HepG2 (cell line): ENCODE measurements around the gene BANP. TPM values are rescaled to one million over a fixed set of nuclear protein-coding genes. Genes with fewer than 3 reads are reported as not detected.
"Not testable (repeated sequence)": the region's sequence is repeated elsewhere in the genome, so short reads cannot be mapped to it uniquely, and the experiment has no call there.

Experiments
- BCL6 ChIP-seq: IDR thresholded peaks from 2 replicates; pipeline ENCODE4 v1.6.1; 2016; ENCODE audit warnings: missing genetic modification reagents, missing compliant biosample characterization
- CEBPB ChIP-seq: IDR thresholded peaks from 2 replicates; pipeline ENCODE4 v1.6.1; 2011; ENCODE audit warnings: low read depth, low read length, improper control_type of control experiment, borderline replicate concordance
- CREM ChIP-seq, 2 experiments: sonication (generic) in 1 of 2; formaldehyde crosslinking in 1 of 2; IDR thresholded peaks; 2 replicates each; pipeline versions ENCODE4 v1.4.0 to v1.6.1; 2016 to 2020; ENCODE audit warnings: antibody characterized with exemption in 1 of 2, mild to moderate bottlenecking in 1 of 2, missing genetic modification reagents in 1 of 2
- ELF3 ChIP-seq: IDR thresholded peaks from 2 replicates; pipeline ENCODE4 v1.6.1; 2016; ENCODE audit warnings: missing genetic modification reagents, missing compliant biosample characterization
- EP300 ChIP-seq, 3 experiments: sonication (generic) in 1 of 3; formaldehyde crosslinking in 1 of 3; IDR thresholded peaks; 2 replicates each; pipeline versions ENCODE4 v1.5.1 to v1.6.1; 2011 to 2020; ENCODE audit warnings: low read depth in 2 of 3, low read length in 2 of 3, borderline replicate concordance in 1 of 3, improper control_type of control experiment in 1 of 3, mild to moderate bottlenecking in 1 of 3, missing genetic modification reagents in 1 of 3, moderate library complexity in 1 of 3
- FOSL1 ChIP-seq: sonication (generic); formaldehyde crosslinking; IDR thresholded peaks from 2 replicates; pipeline ENCODE4 v1.9.0; 2021; ENCODE audit warnings: missing genetic modification reagents, borderline replicate concordance
- FOSL2 ChIP-seq: sonication (generic); formaldehyde crosslinking; IDR thresholded peaks from 2 replicates; pipeline ENCODE4 v1.4.0; 2020; ENCODE audit warnings: missing genetic modification reagents
- KAT8 ChIP-seq: IDR thresholded peaks from 2 replicates; pipeline ENCODE4 v1.6.1; 2016; ENCODE audit warnings: missing genetic modification reagents, missing compliant biosample characterization
- MIER3 ChIP-seq: IDR thresholded peaks from 2 replicates; pipeline ENCODE4 v1.6.1; 2016; ENCODE audit warnings: missing compliant biosample characterization, borderline replicate concordance
- NR2C2 ChIP-seq: sonication (generic); formaldehyde crosslinking; IDR thresholded peaks from 2 replicates; pipeline ENCODE4 v1.4.0; 2020; ENCODE audit warnings: missing genetic modification reagents, mild to moderate bottlenecking, moderate library complexity, borderline replicate concordance
- RXRB ChIP-seq: IDR thresholded peaks from 2 replicates; pipeline ENCODE4 v1.6.1; 2016; ENCODE audit warnings: borderline replicate concordance, missing genetic modification reagents, missing compliant biosample characterization
- SP5 ChIP-seq: IDR thresholded peaks from 2 replicates; pipeline ENCODE4 v1.6.1; 2016; ENCODE audit warnings: low read depth, borderline replicate concordance
- TBX2 ChIP-seq: sonication (generic); formaldehyde crosslinking; IDR thresholded peaks from 2 replicates; pipeline ENCODE4 v1.5.0; 2020; ENCODE audit warnings: missing genetic modification reagents, mild to moderate bottlenecking, borderline replicate concordance
- TEAD3 ChIP-seq: optimal IDR thresholded peaks from 2 replicates; pipeline ENCODE3; 2016; ENCODE audit warnings: borderline replicate concordance
- ZNF317 ChIP-seq: sonication (generic); formaldehyde crosslinking; IDR thresholded peaks from 2 replicates; pipeline ENCODE4 v1.5.0; 2020; ENCODE audit warnings: mild to moderate bottlenecking, missing genetic modification reagents
- ZNF335 ChIP-seq: sonication (generic); formaldehyde crosslinking; IDR thresholded peaks from 2 replicates; pipeline ENCODE4 v1.4.0; 2020; ENCODE audit warnings: missing genetic modification reagents
- polyA plus RNA-seq, 8 experiments: library from polyadenylated mRNA; depleted of rRNA in 3 of 8; stranded (reverse) in 7 of 8; unstranded in 1 of 8; fragments of >200 nt; fragmentation: Illumina TruSeq in 4 of 8; extraction: Trizol in 4 of 8; gene quantifications; 2 replicates each; pipeline versions ENCODE4 v1.2.1 to v1.2.3, GENCODE V29; 2011 to 2016; ENCODE audit warnings: low read depth in 4 of 8, missing spikeins in 1 of 8, mixed read lengths in 1 of 8; ENCODE audit not compliant: insufficient read depth in 1 of 8
- total RNA-seq, 5 experiments: library from RNA; depleted of rRNA; stranded (reverse); fragments of >200 nt; fragmentation: Illumina TruSeq; extraction: Trizol; gene quantifications; 2 replicates each; pipeline ENCODE4 v1.2.3, GENCODE V29; 2016; ENCODE audit warnings: low read depth in 1 of 5
- TF ChIP-seq, protein P1 (sequence below): sonication (generic); formaldehyde crosslinking; IDR thresholded peaks from 2 replicates; pipeline ENCODE4 v1.5.1; 2020; ENCODE audit warnings: mild to moderate bottlenecking, missing genetic modification reagents, borderline replicate concordance
- TF ChIP-seq, protein P2 (sequence below): sonication (generic); formaldehyde crosslinking; IDR thresholded peaks from 2 replicates; pipeline ENCODE4 v1.4.0; 2020; ENCODE audit warnings: missing genetic modification reagents, mild to moderate bottlenecking, borderline replicate concordance

Gene BANP
- total and polyA plus RNA-seq, 2 of the 13 experiments (the other 11 are each of a cell fraction or from before 2014, with no cell fraction given) = 20.2 to 23.8 TPM

DNA sequence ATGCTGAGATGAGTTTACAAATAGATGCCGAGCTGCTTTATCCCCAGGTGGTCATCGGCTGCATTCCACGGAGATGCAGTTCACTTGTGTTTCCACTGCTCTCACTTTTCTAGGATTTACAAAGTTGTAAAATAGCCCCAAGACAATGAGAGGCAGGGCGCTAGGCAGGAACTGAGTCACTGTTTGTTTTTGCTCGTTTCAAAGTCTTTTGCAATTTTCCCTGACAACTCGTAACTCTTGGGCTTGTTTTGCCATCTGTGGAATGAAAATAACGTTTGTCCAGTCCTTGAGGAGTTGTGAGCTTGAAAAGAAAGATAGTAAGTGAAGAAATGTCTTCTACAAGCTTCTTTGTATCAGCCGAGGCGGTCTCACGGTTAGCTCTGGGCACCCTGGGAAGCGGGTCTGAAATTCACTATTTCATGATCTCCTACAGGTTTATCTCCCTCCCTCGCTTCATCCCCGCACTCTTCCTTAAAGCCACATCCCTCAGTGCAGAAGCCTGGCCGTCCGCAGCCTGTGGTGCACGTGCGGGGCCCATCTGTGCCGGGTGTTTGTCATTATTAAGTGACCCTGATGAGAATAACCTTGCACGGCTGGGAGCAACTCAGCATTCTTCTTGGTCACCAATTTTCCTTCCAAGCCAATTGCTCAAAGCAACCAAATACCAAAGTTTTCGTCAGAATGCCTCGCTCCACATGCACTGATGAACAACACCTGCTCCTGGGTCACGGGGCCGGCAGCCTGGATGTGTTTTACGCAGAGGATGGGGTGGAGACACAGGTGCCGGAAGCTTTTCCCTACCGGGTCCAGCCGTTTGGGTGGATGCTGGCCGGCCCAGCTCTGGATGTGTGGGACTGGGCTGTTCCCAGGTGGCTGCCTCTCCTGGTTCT, 167.9 kb downstream of the BANP start (continued):
- TF ChIP-seq, protein P1, sequence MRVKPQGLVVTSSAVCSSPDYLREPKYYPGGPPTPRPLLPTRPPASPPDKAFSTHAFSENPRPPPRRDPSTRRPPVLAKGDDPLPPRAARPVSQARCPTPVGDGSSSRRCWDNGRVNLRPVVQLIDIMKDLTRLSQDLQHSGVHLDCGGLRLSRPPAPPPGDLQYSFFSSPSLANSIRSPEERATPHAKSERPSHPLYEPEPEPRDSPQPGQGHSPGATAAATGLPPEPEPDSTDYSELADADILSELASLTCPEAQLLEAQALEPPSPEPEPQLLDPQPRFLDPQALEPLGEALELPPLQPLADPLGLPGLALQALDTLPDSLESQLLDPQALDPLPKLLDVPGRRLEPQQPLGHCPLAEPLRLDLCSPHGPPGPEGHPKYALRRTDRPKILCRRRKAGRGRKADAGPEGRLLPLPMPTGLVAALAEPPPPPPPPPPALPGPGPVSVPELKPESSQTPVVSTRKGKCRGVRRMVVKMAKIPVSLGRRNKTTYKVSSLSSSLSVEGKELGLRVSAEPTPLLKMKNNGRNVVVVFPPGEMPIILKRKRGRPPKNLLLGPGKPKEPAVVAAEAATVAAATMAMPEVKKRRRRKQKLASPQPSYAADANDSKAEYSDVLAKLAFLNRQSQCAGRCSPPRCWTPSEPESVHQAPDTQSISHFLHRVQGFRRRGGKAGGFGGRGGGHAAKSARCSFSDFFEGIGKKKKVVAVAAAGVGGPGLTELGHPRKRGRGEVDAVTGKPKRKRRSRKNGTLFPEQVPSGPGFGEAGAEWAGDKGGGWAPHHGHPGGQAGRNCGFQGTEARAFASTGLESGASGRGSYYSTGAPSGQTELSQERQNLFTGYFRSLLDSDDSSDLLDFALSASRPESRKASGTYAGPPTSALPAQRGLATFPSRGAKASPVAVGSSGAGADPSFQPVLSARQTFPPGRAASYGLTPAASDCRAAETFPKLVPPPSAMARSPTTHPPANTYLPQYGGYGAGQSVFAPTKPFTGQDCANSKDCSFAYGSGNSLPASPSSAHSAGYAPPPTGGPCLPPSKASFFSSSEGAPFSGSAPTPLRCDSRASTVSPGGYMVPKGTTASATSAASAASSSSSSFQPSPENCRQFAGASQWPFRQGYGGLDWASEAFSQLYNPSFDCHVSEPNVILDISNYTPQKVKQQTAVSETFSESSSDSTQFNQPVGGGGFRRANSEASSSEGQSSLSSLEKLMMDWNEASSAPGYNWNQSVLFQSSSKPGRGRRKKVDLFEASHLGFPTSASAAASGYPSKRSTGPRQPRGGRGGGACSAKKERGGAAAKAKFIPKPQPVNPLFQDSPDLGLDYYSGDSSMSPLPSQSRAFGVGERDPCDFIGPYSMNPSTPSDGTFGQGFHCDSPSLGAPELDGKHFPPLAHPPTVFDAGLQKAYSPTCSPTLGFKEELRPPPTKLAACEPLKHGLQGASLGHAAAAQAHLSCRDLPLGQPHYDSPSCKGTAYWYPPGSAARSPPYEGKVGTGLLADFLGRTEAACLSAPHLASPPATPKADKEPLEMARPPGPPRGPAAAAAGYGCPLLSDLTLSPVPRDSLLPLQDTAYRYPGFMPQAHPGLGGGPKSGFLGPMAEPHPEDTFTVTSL = peak; percentile 87; the same call in 1 of the 2 replicates
- TF ChIP-seq KAT8 (peak; percentile 38; the same call in 1 of the 2 replicates), TBX2 (CRISPR knock-in tag) (peak; percentile 33; the same call in 1 of the 2 replicates), FOSL1 (CRISPR knock-in tag) (peak; percentile 85; the same call in 1 of the 2 replicates), BCL6 (CRISPR knock-in tag) (peak; percentile 74), CREM (IDR thresholded peaks at IDR 0.05) (peak; percentile 26; the same call in 1 of the 2 replicates), EP300 (IDR thresholded peaks at IDR 0.05; ENCODE audit: low read depth in 2 of 2, low read length in 2 of 2) (0 out of 4 replicates have a peak, but pooled peaks of 1 of the 2 experiments have one; percentile 48), EP300 (CRISPR knock-in tag; IDR thresholded peaks at IDR 0.05; ENCODE audit: borderline replicate concordance) (peak; percentile 42; the same call in 1 of the 2 replicates), SP5 (CRISPR knock-in tag) (peak; percentile 46; the same call in 1 of the 2 replicates), NR2C2 (CRISPR knock-in tag) (peak; percentile 34; the same call in 1 of the 2 replicates), ZNF317 (CRISPR knock-in tag) (0 out of 2 replicates have a peak, but pooled peaks have one; percentile 43), CEBPB (peak; percentile 86), TEAD3 (CRISPR knock-in tag) (peak; percentile 53), FOSL2 (peak; percentile 99), ELF3 (CRISPR knock-in tag) (0 out of 2 replicates have a peak, but pooled peaks have one; percentile 44), RXRB (CRISPR knock-in tag) (peak; percentile 49; the same call in 1 of the 2 replicates), MIER3 (CRISPR knock-in tag) (peak; percentile 41; the same call in 1 of the 2 replicates), ZNF335 (CRISPR knock-in tag) (0 out of 2 replicates have a peak, but pooled peaks have one; percentile 30)
- TF ChIP-seq CREM (CRISPR knock-in tag; IDR thresholded peaks at IDR 0.05) = not testable (repeated sequence)
- TF ChIP-seq, protein P2, sequence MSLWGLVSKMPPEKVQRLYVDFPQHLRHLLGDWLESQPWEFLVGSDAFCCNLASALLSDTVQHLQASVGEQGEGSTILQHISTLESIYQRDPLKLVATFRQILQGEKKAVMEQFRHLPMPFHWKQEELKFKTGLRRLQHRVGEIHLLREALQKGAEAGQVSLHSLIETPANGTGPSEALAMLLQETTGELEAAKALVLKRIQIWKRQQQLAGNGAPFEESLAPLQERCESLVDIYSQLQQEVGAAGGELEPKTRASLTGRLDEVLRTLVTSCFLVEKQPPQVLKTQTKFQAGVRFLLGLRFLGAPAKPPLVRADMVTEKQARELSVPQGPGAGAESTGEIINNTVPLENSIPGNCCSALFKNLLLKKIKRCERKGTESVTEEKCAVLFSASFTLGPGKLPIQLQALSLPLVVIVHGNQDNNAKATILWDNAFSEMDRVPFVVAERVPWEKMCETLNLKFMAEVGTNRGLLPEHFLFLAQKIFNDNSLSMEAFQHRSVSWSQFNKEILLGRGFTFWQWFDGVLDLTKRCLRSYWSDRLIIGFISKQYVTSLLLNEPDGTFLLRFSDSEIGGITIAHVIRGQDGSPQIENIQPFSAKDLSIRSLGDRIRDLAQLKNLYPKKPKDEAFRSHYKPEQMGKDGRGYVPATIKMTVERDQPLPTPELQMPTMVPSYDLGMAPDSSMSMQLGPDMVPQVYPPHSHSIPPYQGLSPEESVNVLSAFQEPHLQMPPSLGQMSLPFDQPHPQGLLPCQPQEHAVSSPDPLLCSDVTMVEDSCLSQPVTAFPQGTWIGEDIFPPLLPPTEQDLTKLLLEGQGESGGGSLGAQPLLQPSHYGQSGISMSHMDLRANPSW (CRISPR knock-in tag) = 0 out of 2 replicates have a peak, but pooled peaks have one; percentile 44
